Jurkat, Clone E6-1 (cell line): ENCODE results near the gene ATP8A1.

Experiments
- DNase-seq: peaks from one replicate; pipeline ENCODE4 v3.0.0-alpha.2; 2011; ENCODE audit warnings: low read depth, low spot score
- H3K4me3 ChIP-seq: 2 replicates; pipeline ENCODE4 v1.5.1; 2011; ENCODE audit warnings: mild to moderate bottlenecking, low read length, control low read depth, moderate library complexity

The ATP8A1 gene

GRCh38 chr4:42600578-42600977 lies 56.3 kb downstream of the ATP8A1 start:
- no peak overlapping the region for H3K4me3 ChIP-seq
- DNase-seq = no peak

DNA sequence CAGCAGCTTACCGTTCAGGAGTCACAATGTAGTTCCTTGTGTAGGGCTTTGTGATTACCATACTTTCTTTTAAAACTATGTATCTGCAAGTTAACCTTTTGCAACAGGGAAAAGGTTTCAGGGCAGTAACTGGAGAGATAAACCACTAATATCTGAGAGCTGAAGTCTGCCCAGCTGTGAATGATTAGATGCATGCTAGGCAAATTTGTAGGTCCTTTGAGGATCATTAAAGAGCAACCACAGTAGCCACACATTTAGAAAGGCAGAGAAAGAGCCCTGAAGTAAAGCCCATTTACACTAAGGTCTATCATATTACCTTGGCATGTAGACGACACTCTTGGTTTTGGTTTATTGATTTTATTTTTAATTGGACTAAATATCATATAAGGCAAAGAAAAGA lies 60.0 kb downstream of the ATP8A1 start:
- no peak for DNase-seq
- H3K4me3 ChIP-seq = no peak overlapping the region

DNA sequence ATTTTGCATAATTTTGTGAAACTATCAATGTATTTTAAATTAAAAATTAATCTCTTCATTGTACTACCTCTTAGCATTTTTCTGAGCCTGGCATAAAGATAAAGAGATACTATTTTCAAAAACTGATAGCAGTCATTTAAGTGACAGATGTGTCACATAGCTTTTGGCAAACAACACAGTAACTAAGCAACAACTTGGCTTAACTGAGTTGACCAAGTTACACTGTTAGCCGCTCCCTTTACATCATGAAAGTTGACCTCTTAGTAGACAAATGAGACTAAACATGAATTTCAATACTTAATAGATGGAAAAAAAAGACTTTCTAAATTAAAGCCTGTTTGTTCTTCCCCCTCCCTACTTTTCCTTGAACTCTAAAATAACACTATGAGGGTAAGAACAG lies 62.0 kb downstream of the ATP8A1 start:
- no peak overlapping the region for H3K4me3 ChIP-seq
- no peak for DNase-seq

- H3K4me3 ChIP-seq = no peak overlapping the region
- DNase-seq = no peak
Measured at GRCh38 chr4:42588909-42589308, 68.0 kb downstream of the ATP8A1 start.

- H3K4me3 ChIP-seq = no peak overlapping the region
- no peak for DNase-seq
Measured at GRCh38 chr4:42586775-42587174, 70.1 kb downstream of the ATP8A1 start.

GRCh38 chr4:42579903-42580302 lies 77.0 kb downstream of the ATP8A1 start:
- H3K4me3 ChIP-seq = no peak overlapping the region
- DNase-seq = no peak

GRCh38 chr4:42578187-42578586 lies 78.7 kb downstream of the ATP8A1 start:
- no peak overlapping the region for H3K4me3 ChIP-seq
- DNase-seq = no peak

DNA sequence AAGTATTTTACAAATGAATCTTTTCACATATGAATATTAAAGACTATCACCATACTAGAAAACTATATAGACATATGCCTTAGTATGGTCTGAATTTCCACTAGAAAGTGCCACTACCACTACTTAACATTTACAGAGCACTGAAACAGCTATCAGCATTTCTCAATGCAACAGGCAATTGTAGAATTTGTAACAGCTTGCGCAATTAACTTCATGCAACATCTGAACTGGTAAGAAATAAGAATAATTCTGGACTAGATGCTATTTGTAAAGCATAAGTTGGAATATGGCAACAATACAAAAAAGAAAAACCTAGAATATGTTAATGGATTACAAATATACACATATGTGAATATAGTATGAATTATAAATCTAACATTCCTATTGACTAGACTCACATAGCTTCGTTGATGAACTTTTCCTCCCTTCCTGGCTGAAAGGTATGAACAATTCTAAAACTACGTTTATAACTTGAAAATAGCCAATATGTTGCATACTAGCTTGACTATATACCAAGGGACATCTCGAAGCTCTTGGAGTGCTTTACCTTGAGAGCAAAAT lies 82.0 kb downstream of the ATP8A1 start:
- no peak for DNase-seq
- H3K4me3 ChIP-seq = no peak overlapping the region

GRCh38 chr4:42573249-42573648 lies 83.7 kb downstream of the ATP8A1 start:
- DNase-seq = no peak
- H3K4me3 ChIP-seq = no peak overlapping the region

GRCh38 chr4:42570221-42570620 lies 86.7 kb downstream of the ATP8A1 start:
- no peak overlapping the region for H3K4me3 ChIP-seq
- no peak for DNase-seq

GRCh38 chr4:42568610-42569207 lies 88.2 kb downstream of the ATP8A1 start:
- no peak overlapping the region for H3K4me3 ChIP-seq
- peak; percentile 55 for DNase-seq

DNA sequence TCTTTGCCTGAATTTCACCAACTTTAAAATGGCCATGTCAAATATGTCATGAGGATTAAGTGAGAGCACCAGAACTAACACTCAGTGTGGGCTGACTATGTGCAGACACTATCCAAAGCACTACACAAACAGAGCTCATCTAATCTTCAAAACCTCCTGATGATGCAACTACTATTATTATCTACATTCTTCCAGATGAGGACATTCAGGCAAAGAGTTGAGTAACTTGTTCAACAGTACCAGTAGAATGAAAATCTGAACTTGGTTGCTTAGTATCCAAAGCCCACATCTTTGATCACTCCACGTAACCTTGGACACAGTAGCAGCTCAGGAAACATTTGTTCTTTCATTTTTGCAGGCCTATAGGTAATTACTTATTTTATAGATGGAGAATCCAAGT lies 90.1 kb downstream of the ATP8A1 start:
- DNase-seq = no peak
- H3K4me3 ChIP-seq = no peak overlapping the region

- H3K4me3 ChIP-seq = no peak overlapping the region
- DNase-seq = no peak
Measured at GRCh38 chr4:42562016-42562415, 94.9 kb downstream of the ATP8A1 start.

DNA sequence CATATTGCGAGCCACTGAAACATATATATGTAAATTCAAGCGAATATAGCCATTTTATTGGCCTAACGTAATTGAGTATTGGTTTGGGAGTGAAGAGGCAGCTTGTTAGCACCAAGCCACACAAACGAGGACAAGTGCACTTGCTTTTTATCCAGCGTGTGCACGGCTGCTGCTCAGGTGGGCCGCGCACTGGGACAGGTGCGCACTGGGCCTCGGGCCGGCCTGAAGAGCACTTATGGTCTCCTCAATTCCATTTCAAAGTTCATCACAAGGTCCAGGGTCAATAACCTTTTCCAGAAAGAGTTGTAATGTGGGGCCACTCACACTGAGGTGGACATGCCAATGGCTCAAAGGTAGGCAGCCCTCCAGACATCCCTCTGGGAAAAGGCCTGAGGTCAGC lies 95.9 kb downstream of the ATP8A1 start:
- DNase-seq = no peak
- no peak overlapping the region for H3K4me3 ChIP-seq

- no peak for DNase-seq
- no peak overlapping the region for H3K4me3 ChIP-seq
Measured at GRCh38 chr4:42560467-42560861, 96.4 kb downstream of the ATP8A1 start.

DNA sequence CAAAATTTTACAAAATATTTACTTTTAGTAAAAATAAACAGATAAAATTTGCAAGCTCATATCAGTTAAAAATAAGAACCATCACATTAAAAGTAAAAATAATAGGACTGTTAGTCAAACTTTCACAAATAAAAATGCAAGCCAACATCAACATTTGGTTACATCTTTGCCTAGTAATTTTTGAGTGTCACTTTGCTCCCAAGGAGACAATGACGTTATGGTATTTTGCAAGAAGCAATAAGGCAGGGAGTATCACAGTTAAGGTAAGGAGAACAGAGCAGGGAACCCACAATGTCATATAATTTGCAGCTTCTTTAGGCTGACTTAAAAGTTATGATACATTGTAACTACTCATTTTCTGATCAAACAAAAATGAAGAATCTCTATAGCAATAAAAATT lies 98.7 kb downstream of the ATP8A1 start:
- no peak overlapping the region for H3K4me3 ChIP-seq
- DNase-seq = no peak

DNA sequence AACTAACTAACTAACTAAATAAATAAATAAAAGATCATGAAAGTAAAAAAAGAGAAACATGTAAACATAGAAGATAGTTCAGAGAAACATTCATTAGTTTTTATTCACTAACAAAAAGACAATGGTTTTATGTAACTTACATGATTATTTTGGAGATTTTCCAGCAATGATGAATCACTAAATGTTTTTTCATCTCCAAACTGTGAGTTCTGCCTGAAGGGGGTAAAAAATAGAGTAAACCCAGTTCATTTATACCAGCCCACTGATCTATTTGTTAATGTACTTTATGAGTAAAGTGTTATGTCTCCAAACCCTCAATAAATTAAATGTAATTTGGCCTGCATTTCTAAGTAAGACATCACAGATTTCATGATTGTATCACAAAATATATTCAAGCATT lies 101.1 kb downstream of the ATP8A1 start:
- DNase-seq = no peak
- H3K4me3 ChIP-seq = no peak overlapping the region

- H3K4me3 ChIP-seq = no peak overlapping the region
- DNase-seq = no peak
Measured at GRCh38 chr4:42554072-42554471, 102.8 kb downstream of the ATP8A1 start.

- no peak for DNase-seq
- no peak overlapping the region for H3K4me3 ChIP-seq
Measured at GRCh38 chr4:42549896-42550295, 107.0 kb downstream of the ATP8A1 start.

- no peak for DNase-seq
- H3K4me3 ChIP-seq = no peak overlapping the region
Measured at GRCh38 chr4:42547805-42548204, 109.1 kb downstream of the ATP8A1 start.

DNA sequence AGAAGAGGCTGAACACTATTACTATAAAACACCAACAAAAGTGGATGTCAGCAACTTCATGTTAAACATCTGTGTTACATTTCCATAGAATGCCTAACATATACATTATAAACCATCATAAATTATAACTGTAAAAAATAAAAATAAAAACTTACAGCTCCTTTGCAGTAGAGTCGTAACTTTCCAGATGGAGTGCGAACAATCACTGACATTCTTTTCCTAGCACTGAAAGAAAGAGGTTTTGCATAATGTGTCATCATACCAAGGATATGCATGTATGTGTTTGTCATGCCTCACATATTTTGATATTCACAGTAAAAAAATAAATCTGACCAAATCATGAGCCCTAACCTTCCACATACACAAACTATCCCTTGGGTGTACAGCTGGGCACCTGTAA lies 113.1 kb downstream of the ATP8A1 start:
- DNase-seq = no peak
- no peak overlapping the region for H3K4me3 ChIP-seq
